Tibial nerve (tissue), 4 donors: ENCODE measurements around the gene SIRT7. TPM values are rescaled to one million over a fixed set of nuclear protein-coding genes. Genes with fewer than 3 reads are reported as not detected.

ENCODE experiments used
- DNase-seq, 2 donors: peaks; one replicate each; pipeline ENCODE4 v3.0.0-alpha.2; 2019; ENCODE audit warnings: low spot score in 2 of 2
- H3K27ac ChIP-seq, 4 donors: fragments of 200-600 bp; sonication (generic) in 3 of 4; one replicate each; pipeline ENCODE4 v1.5.1; 2017 to 2019; ENCODE audit warnings: mild to moderate bottlenecking in 1 of 4
- H3K27me3 ChIP-seq, 2 donors: fragments of 200-600 bp; sonication (generic) in 1 of 2; one replicate each; pipeline versions ENCODE4 v1.5.1 to v1.6.0; 2017 to 2019
- H3K36me3 ChIP-seq, 3 donors: fragments of 200-600 bp; sonication (generic); one replicate each; pipeline ENCODE4 v1.5.1; 2018 to 2019
- H3K4me1 ChIP-seq, 4 donors: fragments of 200-600 bp; sonication (generic) in 3 of 4; one replicate each; pipeline ENCODE4 v1.5.1; 2017 to 2019
- H3K4me3 ChIP-seq, 4 donors: fragments of 200-600 bp; sonication (generic) in 3 of 4; one replicate each; pipeline ENCODE4 v1.5.1; 2017 to 2019; ENCODE audit warnings: mild to moderate bottlenecking in 1 of 4, moderate library complexity in 1 of 4
- H3K9me3 ChIP-seq, 4 donors: fragments of 200-600 bp; sonication (generic) in 3 of 4; one replicate each; pipeline ENCODE4 v1.5.1; 2017 to 2019
- CTCF ChIP-seq, 5 experiments: fragments of 200-600 bp in 3 of 5; fragments of 450-650 bp in 2 of 5; sonication (generic) in 3 of 5; IDR thresholded peaks; one replicate each; pipeline ENCODE4 v1.5.1; 2016 to 2019; ENCODE audit warnings: antibody characterized with exemption in 5 of 5, mild to moderate bottlenecking in 3 of 5, moderate library complexity in 2 of 5
- EP300 ChIP-seq, 2 donors: sonication (generic); formaldehyde crosslinking; IDR thresholded peaks; one replicate each; pipeline ENCODE4 v1.6.1; 2017; ENCODE audit warnings: antibody characterized with exemption in 2 of 2, mild to moderate bottlenecking in 1 of 2
- POLR2A ChIP-seq, 2 donors: fragments of 450-650 bp; IDR thresholded peaks; one replicate each; pipeline ENCODE4 v1.6.1; 2017; ENCODE audit warnings: antibody characterized with exemption in 2 of 2, mild to moderate bottlenecking in 2 of 2, moderate library complexity in 2 of 2
- WGBS, 2 donors: methylation state at CpG; one replicate each; pipeline ENCODE4 v1.1.5; 2018; 5-methylcytosine and 5-hydroxymethylcytosine counted together
- total RNA-seq, 4 donors: library from RNA; depleted of rRNA; stranded (reverse); fragments of >200 nt; gene quantifications; one replicate each; pipeline ENCODE4 v1.1.0, GENCODE V29; 2016

The SIRT7 gene
- total RNA-seq, 4 donors from 2014 or later = 22.3 to 42.2 (median 30.7) TPM

- Histone ChIP-seq H3K4me1 (peaks cover 0 to 26% (median 19%) of the 10 kb centered on the region in 4 donors), H3K36me3 (no peaks in the 10 kb centered on the region), H3K27me3 (peaks cover 0 to 19% of the 10 kb centered on the region in 2 donors), H3K4me3 (no peak overlapping the region), H3K9me3 (no peaks in the 10 kb centered on the region), H3K27ac (no peak overlapping the region)
- 77 to 81% methylated on average over 9 of the region's 9 CpGs for WGBS, 2 donors
- TF ChIP-seq EP300 (IDR thresholded peaks at IDR 0.05) (no peak), POLR2A (IDR thresholded peaks at IDR 0.05) (no peak), CTCF (IDR thresholded peaks at IDR 0.05) (no peak)
- DNase-seq = no peak
Measured at GRCh38 chr17:81932333-81932983, 14.5 kb upstream of the SIRT7 start.

- Histone ChIP-seq H3K4me3 (no peak overlapping the region), H3K27me3 (peaks cover 0 to 16% of the 10 kb centered on the region in 2 donors), H3K27ac (no peak overlapping the region), H3K9me3 (no peaks in the 10 kb centered on the region), H3K4me1 (peaks cover 0 to 20% (median 16%) of the 10 kb centered on the region in 4 donors), H3K36me3 (no peaks in the 10 kb centered on the region)
- DNase-seq = no peak
- TF ChIP-seq EP300 (IDR thresholded peaks at IDR 0.05) (no peak), POLR2A (IDR thresholded peaks at IDR 0.05) (no peak), CTCF (IDR thresholded peaks at IDR 0.05) (no peak)
- WGBS, 2 donors = 35 to 48% methylated on average over 12 to 14 of the region's 15 CpGs
Measured at GRCh38 chr17:81931557-81932332, 13.8 kb upstream of the SIRT7 start.

- TF ChIP-seq POLR2A (IDR thresholded peaks at IDR 0.05) = no peak
- no peak for TF ChIP-seq CTCF (IDR thresholded peaks at IDR 0.05)
- no peak for TF ChIP-seq EP300 (IDR thresholded peaks at IDR 0.05)
- Histone ChIP-seq H3K9me3 (no peaks in the 10 kb centered on the region), H3K27ac (no peak overlapping the region), H3K4me1 (peaks cover 0 to 21% (median 13%) of the 10 kb centered on the region in 4 donors), H3K27me3 (peaks cover 0 to 10% of the 10 kb centered on the region in 2 donors), H3K36me3 (no peaks in the 10 kb centered on the region), H3K4me3 (no peak overlapping the region)
- WGBS, 2 donors = 73 to 80% methylated on average over 12 to 13 of the region's 13 CpGs
- no peak for DNase-seq
Measured at GRCh38 chr17:81931189-81931556, 13.2 kb upstream of the SIRT7 start.

- Histone ChIP-seq H3K4me3 (no peak overlapping the region), H3K9me3 (no peaks in the 10 kb centered on the region), H3K27me3 (peaks cover 0 to 3% of the 10 kb centered on the region in 2 donors), H3K27ac (no peak overlapping the region), H3K4me1 (peaks cover 0 to 28% (median 15%) of the 10 kb centered on the region in 4 donors), H3K36me3 (no peaks in the 10 kb centered on the region)
- 70 to 74% methylated on average over 19 to 20 of the region's 20 CpGs for WGBS, 2 donors
- no peak for DNase-seq
- no peak for TF ChIP-seq EP300 (IDR thresholded peaks at IDR 0.05)
- no peak for TF ChIP-seq POLR2A (IDR thresholded peaks at IDR 0.05)
- no peak for TF ChIP-seq CTCF (IDR thresholded peaks at IDR 0.05)
Measured at GRCh38 chr17:81930142-81931125, 12.5 kb upstream of the SIRT7 start.
